DMS53 (cell line): ENCODE measurements around the gene DELE1.
A peak's percentile ranks its signal among the peaks of the same experiment; 100 is the strongest.

Experiments
- DNase-seq: peaks from one replicate; lab custom pipeline; 2025; lab: John Stamatoyannopoulos, UW

The DELE1 gene

GRCh38 chr5:141923448-141924313, at the start of gene DELE1:
Gene DELE1 (plus strand): TSS chr5:141923871. CDS start chr5:141923942, 71 bp downstream.
- peak; percentile 98 for DNase-seq

GRCh38 chr5:141873933-141874261, 49.8 kb upstream of the DELE1 start:
- no peak for DNase-seq

DNA sequence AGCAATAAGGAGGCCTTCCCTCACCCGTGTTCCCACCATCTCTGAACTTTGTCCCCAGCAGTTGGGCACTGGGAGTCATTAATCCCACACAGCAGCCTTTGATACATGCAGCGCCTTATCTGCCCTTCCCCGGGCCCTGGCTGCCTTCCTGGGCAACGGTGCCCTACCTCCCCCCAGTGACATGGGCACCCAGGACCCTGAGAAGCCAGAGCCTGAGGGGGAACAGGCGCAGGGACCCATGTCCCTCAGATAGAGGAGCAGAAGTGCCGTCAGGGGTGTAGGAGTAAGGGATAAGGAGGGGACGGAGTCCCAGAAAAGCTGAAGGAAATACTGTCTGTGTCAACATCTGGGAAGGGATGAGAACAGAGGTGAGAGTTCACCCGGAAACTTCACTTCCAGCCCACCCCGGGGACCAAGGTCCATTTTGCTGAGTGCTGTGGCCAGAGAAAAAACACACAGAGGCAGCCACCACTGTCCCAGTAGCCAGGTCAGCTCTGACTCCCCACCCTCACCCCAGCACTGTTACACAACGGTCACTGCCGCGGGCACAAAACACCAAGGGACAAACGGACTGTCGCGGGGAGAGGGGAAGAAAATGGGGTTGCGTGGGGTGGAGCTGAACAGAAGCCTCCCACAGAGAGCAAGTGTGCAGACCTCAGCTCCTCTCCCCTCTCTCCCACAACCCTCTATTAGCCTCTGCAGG, 49.3 kb upstream of the DELE1 start:
- DNase-seq, result no peak

DNA sequence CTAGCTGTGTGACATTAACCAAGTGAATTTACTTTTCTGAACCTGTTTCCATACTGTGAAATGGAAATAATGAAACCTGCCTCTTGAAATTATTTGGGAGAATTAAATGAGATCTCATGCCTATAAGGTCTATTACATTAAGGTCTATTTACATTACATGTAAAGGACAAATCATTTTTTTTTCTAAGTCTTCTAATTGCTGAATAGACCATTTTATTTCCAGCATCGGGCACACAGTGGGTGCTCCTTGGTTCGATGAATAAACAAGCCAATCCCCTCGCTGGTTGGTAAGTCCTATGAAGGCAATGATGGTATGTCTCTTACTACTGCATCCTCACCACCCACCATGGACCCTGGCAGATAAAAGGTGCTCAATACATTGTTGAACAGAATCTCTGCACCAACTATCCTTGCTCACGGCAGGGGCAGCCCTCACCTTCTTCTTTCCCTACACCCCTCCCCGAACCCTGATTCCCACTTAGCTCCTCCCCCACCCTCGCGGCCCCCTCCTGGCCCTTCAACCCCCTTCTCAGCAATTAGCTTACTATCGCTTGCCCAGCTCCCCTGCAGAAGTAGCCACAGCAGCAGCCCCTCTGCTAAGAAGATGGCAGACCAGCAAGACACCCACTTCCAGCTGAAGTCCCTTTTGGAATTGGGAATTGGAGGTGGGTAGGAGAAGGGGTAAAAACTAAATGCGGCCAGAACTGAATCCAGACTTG, 48.5 kb upstream of the DELE1 start:
- DNase-seq, result no peak

- peak; percentile 79 for DNase-seq
Observed at GRCh38 chr5:141875795-141876627, 47.7 kb upstream of the DELE1 start.

- peak; percentile 84 for DNase-seq
Observed at GRCh38 chr5:141876628-141877355, 46.9 kb upstream of the DELE1 start.

GRCh38 chr5:141877356-141878185, 46.1 kb upstream of the DELE1 start:
- peak; percentile 78 for DNase-seq

GRCh38 chr5:141878186-141878710, 45.4 kb upstream of the DELE1 start, which contains the start of gene PCDH1:
Gene PCDH1 (minus strand): TSS chr5:141878410. CDS start chr5:141878262, 148 bp downstream.
- DNase-seq, result peak; percentile 85

DNA sequence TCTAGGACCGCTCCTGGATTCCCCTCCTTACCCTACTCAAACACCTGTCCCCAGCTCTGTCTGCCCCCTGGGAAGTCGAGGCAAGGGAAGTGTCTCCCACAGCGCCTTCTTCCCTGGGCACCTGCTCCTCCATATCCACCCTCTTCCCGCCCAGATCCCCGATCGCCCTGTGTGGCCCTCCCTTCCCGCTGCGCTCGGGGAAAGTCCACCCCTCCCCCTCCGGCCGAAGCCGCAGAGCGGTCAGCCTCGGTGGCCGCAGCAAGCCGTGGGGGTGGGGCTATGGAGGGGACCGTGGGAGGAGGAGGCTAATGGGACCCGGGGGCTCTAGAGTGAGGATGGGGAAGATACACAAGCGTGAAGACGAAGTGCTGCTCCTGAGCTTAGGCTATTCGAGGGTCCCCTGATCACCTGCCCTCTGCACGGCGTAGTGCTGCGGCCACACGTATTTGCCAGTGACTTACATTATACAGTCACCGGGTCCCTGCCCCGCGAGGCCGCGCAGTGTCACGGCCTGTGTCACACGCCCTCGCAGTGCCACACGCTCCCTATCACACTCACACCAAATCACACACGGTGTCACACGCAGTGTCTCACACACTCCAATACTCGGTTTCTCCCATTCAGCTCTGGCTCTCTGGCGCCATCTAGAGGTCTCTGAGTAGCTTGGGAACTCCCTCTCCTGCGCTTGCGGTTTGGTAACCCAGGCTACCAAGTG, 44.8 kb upstream of the DELE1 start:
- DNase-seq, result peak; percentile 98

GRCh38 chr5:141879426-141879759, 44.3 kb upstream of the DELE1 start:
- DNase-seq, result no peak

DNA sequence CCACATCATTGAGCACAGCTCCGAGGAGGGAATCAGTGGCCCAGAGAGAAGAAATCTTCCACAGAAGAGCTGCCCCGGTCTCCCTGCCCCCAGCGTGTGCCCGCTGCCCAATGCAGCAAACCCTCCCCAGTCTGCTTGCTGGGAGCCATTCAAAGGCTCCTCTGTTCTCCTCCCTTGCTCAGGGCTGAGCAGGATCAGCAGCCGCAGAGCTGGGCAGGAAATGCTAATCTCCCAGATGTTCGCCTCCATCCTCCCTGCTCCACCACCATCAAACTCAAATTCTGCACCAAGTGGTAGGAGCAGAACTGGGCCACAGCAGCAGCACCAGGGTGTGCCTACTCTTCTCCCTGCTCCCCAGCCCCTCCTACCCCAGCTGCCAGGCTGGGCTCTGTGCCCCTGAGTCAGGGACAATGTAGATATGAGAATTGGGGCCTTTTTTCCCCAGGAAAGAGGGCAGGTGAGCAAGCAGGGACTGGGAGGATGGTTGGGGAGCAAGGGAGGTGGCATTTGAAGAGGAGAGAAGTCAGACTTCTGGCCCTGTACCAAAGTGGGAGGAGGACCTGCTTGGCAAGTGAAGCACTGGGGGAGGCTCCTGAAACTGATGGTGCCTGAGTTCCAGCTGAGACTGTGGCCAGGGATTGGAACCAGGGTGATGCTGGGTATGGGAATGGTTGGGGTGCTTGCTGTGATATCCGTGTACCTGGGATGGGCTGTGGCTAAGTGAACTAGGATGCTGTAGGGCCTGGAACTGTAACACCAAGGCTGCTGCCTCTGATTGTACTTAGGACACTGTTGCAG, 43.5 kb upstream of the DELE1 start:
- DNase-seq, result no peak

- peak; percentile 26 for DNase-seq
Observed at GRCh38 chr5:141880961-141881801, 42.5 kb upstream of the DELE1 start.

- no peak for DNase-seq
Observed at GRCh38 chr5:141881886-141882285, 41.8 kb upstream of the DELE1 start.

DNA sequence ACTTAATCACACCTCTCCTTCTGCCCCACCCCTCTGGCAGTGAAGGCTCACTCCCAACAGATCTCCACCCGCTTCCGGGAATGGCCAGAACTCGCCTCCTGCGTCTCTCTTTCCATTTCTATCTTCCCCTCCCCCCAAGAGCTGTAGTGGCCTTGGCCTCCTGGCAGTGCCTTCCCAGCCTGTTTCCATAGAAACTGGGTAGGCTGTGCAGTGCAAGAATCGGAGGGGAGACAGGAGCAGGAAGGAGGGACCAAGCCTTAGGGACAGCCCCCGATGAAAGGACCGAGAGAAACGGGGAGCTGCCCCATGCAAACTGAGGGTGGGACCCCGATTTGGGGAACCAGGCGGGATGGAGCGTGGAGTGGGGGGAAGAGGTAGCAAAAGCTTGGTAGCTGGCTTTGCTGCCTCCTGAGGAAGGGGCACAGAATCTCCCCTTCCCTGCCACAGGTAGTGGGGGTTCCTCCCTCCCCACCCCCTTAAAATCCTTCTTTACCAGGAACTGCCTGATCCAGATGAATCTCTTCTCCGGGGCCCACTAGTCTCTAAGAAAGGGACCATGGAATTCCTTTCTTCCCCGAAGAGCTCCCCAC, 41.0 kb upstream of the DELE1 start:
- peak; percentile 82 for DNase-seq

GRCh38 chr5:141883184-141883891, 40.3 kb upstream of the DELE1 start:
- DNase-seq, result no peak

GRCh38 chr5:141883892-141884318, 39.8 kb upstream of the DELE1 start:
- no peak for DNase-seq
